IMR-90 (cell line): ENCODE measurements around the gene AGAP2. TPM values are rescaled to one million over a fixed set of nuclear protein-coding genes. Genes with fewer than 3 reads are reported as not detected.

ENCODE experiments used
- ATAC-seq: fragments of 200-7000 bp; cut with Tn5 transposase; 2 replicates; pipeline ENCODE4 v1.9.1; 2020; ENCODE audit warnings: low read depth, mild to moderate bottlenecking, moderate library complexity
- BruUV-seq: library from RNA; stranded (reverse); fragments of 400-500 nt; replicated peaks from 2 replicates; lab custom pipeline; 2021; lab: Mats Ljungman, UMichigan
- CTCF ChIA-PET: fragments of 300-600 bp; formaldehyde crosslinking; extraction: SDS; loops from one replicate; lab custom pipeline; 2021; ENCODE audit warnings: antibody characterized with exemption; lab: Yijun Ruan, JAX
- POLR2A ChIA-PET: fragments of 300-600 bp; sonication (Branson Sonifier 250); formaldehyde crosslinking; loops from one replicate; lab custom pipeline; 2022; ENCODE audit warnings: antibody characterized with exemption; ENCODE audit not compliant: unreplicated experiment; lab: Charles Lee
- DNase-seq: peaks from one replicate; pipeline ENCODE4 v3.0.0; 2013
- H2AFZ ChIP-seq: replicated peaks from 2 replicates; pipeline ENCODE3; 2013; ENCODE audit warnings: low read length, mild to moderate bottlenecking; ENCODE audit not compliant: poor library complexity
- H2AK5ac ChIP-seq: 2 replicates; pipeline ENCODE4 v1.6.1; 2013; ENCODE audit warnings: low read depth, low read length, inconsistent platforms
- H2AK9ac ChIP-seq: replicated peaks from 2 replicates; pipeline ENCODE3; 2013; ENCODE audit warnings: mild to moderate bottlenecking, low read depth, low read length, moderate library complexity; ENCODE audit not compliant: poor library complexity
- H2BK120ac ChIP-seq: 2 replicates; pipeline ENCODE4 v1.6.1; 2013; ENCODE audit warnings: low read depth, low read length, inconsistent platforms
- H2BK15ac ChIP-seq: 3 replicates; pipeline ENCODE4 v1.6.1; 2013; ENCODE audit warnings: low read depth, low read length, inconsistent platforms
- H2BK20ac ChIP-seq: 2 replicates; pipeline ENCODE4 v1.6.1; 2013; ENCODE audit warnings: low read depth, mild to moderate bottlenecking, inconsistent platforms, low read length, moderate library complexity
- H2BK5ac ChIP-seq: 2 replicates; pipeline ENCODE4 v1.6.1; 2013; ENCODE audit warnings: mild to moderate bottlenecking, low read depth, low read length, inconsistent platforms; ENCODE audit not compliant: poor library complexity, severe bottlenecking
- H3K14ac ChIP-seq: replicated peaks from 2 replicates; pipeline ENCODE4 v1.6.1; 2013; ENCODE audit warnings: low read depth, low read length, inconsistent platforms
- H3K18ac ChIP-seq: 2 replicates; pipeline ENCODE4 v1.6.1; 2013; ENCODE audit warnings: low read depth, low read length, control low read depth
- H3K23ac ChIP-seq: 2 replicates; pipeline ENCODE4 v1.6.1; 2013; ENCODE audit warnings: low read depth, low read length, inconsistent platforms
- H3K27ac ChIP-seq: 2 replicates; pipeline ENCODE4 v1.5.1; 2013; ENCODE audit warnings: mild to moderate bottlenecking, control low read depth, low read length; ENCODE audit not compliant: insufficient read depth
- H3K27me3 ChIP-seq: 2 replicates; pipeline ENCODE4 v1.6.1; 2013; ENCODE audit warnings: low read length; ENCODE audit not compliant: control insufficient read depth, insufficient read depth
- H3K36me3 ChIP-seq: 2 replicates; pipeline ENCODE4 v1.6.1; 2013; ENCODE audit warnings: low read length, mixed read lengths; ENCODE audit not compliant: control insufficient read depth, insufficient read depth
- H3K4ac ChIP-seq: 2 replicates; pipeline ENCODE4 v1.6.1; 2013; ENCODE audit warnings: low read depth, low read length, inconsistent platforms
- H3K4me1 ChIP-seq: 2 replicates; pipeline ENCODE4 v1.6.1; 2013; ENCODE audit warnings: low read length, mixed read lengths; ENCODE audit not compliant: control insufficient read depth, insufficient read depth
- H3K4me2 ChIP-seq: 2 replicates; pipeline ENCODE4 v1.6.1; 2013; ENCODE audit warnings: low read depth, mild to moderate bottlenecking, control low read depth, low read length, moderate library complexity
- H3K4me3 ChIP-seq: 2 replicates; pipeline ENCODE4 v1.5.1; 2013; ENCODE audit warnings: low read depth, mild to moderate bottlenecking, control low read depth, low read length, moderate library complexity; ENCODE audit not compliant: insufficient read depth
- H3K56ac ChIP-seq: 2 replicates; pipeline ENCODE4 v1.6.1; 2013; ENCODE audit warnings: low read length, inconsistent platforms; ENCODE audit not compliant: insufficient read depth; ENCODE audit errors: extremely low read depth
- H3K79me1 ChIP-seq, 2 experiments: 2 replicates each; pipeline ENCODE4 v1.6.1; 2013; ENCODE audit warnings: low read length in 2 of 2, inconsistent platforms in 1 of 2, low read depth in 1 of 2
- H3K9ac ChIP-seq: 2 replicates; pipeline ENCODE4 v1.6.1; 2013; ENCODE audit warnings: low read depth, low read length, control low read depth
- H3K9me1 ChIP-seq: 2 replicates; pipeline ENCODE4 v1.6.1; 2013; ENCODE audit warnings: low read length, inconsistent platforms; ENCODE audit not compliant: insufficient read depth
- H3K9me3 ChIP-seq: 2 replicates; pipeline ENCODE4 v1.6.1; 2013; ENCODE audit warnings: low read length; ENCODE audit not compliant: control insufficient read depth, insufficient read depth
- H4K20me1 ChIP-seq: 2 replicates; pipeline ENCODE4 v1.6.1; 2013; ENCODE audit warnings: low read length, inconsistent platforms; ENCODE audit not compliant: insufficient read depth
- H4K5ac ChIP-seq: 2 replicates; pipeline ENCODE4 v1.6.1; 2013; ENCODE audit warnings: mild to moderate bottlenecking, low read depth, low read length, control low read depth
- H4K8ac ChIP-seq, 2 experiments: 2 replicates each; pipeline ENCODE4 v1.6.1; 2013; ENCODE audit warnings: low read depth in 2 of 2, low read length in 2 of 2, control low read depth in 1 of 2, inconsistent platforms in 1 of 2
- H4K91ac ChIP-seq: 2 replicates; pipeline ENCODE4 v1.6.1; 2013; ENCODE audit warnings: low read depth, low read length, inconsistent platforms; ENCODE audit not compliant: insufficient read depth
- FOS ChIP-seq: fragments of 150-350 bp; IDR thresholded peaks from 2 replicates; pipeline ENCODE4 v1.6.1; 2016; ENCODE audit warnings: low read depth, low read length
- RFX5 ChIP-seq: IDR thresholded peaks from 2 replicates; pipeline ENCODE4 v1.8.0; 2012; ENCODE audit warnings: low read depth, mild to moderate bottlenecking, low read length, moderate library complexity
- SMC3 ChIP-seq: fragments of 150-350 bp; IDR thresholded peaks from 2 replicates; pipeline ENCODE4 v1.6.1; 2016; ENCODE audit warnings: low read depth, mild to moderate bottlenecking, antibody characterized with exemption, low read length, moderate library complexity
- WGBS, 2 experiments: methylation state at CpG; one replicate each; pipeline versions ENCODE4 v1.1.5 to v1.1.7; 2013; ENCODE audit warnings: missing lambda C conversion rate in 2 of 2; ENCODE audit not compliant: insufficient read length in 1 of 2; ENCODE audit errors: extremely low coverage in 2 of 2; 5-methylcytosine and 5-hydroxymethylcytosine counted together
- dilution Hi-C: fragments of 300-500 bp; cut with HindIII; formaldehyde crosslinking; loops from one replicate; pipeline ENCODE4 v1.14.3; 2018; ENCODE audit warnings: low sequenced_read_pairs; ENCODE audit not compliant: unreplicated experiment
- in situ Hi-C: fragments of 300-500 bp; cut with MboI; formaldehyde crosslinking; loops from 3 replicates; pipeline ENCODE4 v1.14.3; 2019; ENCODE audit warnings: low sequenced_read_pairs, inconsistent platforms, mixed read lengths
- intact Hi-C: fragments of 100-400 bp; cut with micrococcal nuclease; formaldehyde crosslinking; loops from 2 replicates; pipeline ENCODE4 v1.10.0; 2022
- polyA plus RNA-seq, 3 experiments: library from polyadenylated mRNA; depleted of rRNA; stranded (reverse); fragments of >200 nt; gene quantifications; 2 replicates each; pipeline ENCODE4 v1.2.3, GENCODE V29; 2012; ENCODE audit warnings: low replicate concordance in 1 of 3
- total RNA-seq: library from RNA; depleted of rRNA; stranded (reverse); fragments of >200 nt; gene quantifications from 2 replicates; pipeline ENCODE4 v1.2.3, GENCODE V29; 2012
- TF ChIP-seq, protein P1 (sequence below): conservative IDR thresholded peaks from 2 replicates; pipeline ENCODE4 v1.5.1; 2012; ENCODE audit warnings: mild to moderate bottlenecking, low read depth, low read length, improper control_type of control experiment

AGAP2 gene
- total and polyA plus RNA-seq, 2 of the 4 experiments (the other 2 are of a cell fraction): 0.03 to 0.18 TPM

DNA sequence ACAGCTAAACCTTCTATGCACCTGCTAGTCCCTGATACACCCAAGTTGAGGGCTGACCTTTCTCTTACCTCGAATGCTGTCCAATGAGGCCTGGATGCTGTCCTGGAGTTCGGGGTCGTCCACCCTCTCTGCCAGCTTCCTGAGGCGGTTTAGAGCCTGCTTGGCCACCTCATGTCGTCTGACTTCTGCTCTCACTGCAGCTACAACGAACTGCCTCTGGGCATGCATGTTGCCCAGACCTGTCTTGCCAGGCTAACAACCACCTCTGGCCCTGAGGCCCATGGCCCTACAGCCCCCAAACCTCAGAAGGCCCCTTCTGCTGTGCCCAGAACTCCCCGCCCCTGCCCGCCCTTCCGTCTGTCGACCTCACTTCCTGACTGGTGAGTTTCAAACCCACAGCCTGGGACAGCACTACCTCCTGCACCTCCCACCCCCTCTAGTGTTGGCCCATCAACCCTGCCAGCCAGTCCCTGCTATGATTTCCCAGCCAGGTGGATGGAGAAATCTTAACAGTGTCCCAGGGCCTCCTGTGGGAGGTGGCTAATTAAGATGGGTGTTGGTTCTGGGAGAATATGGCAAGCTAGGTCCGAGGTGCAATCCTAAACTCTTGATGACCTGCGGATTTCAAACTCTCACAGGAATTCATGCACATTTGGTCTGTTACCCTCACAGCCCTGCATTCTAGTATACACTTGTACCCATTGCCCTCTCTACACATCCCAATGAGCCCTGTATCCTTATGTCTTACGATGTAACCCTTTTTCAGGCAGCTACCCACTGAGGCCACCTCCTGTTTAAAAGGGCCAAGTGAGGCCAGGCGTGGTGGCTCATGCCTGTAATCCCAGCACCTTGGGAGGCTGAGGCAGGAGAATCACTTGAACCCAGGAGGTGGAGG is 3.5 kb upstream of the AGAP2 start:
- H2BK120ac ChIP-seq: no peak overlapping the region
- in situ Hi-C loops: no loop called here

More for the DNA sequence above, 3.5 kb upstream of the AGAP2 start:
- H3K4me2 ChIP-seq: no peak overlapping the region
- no peak overlapping the region for H3K9ac ChIP-seq
- H3K79me1 ChIP-seq: peaks cover 13 to 21% of the 10 kb centered on the region in 2 experiments; a peak in 3 of 4 replicates
- ATAC-seq: no peak
- no peaks in the 10 kb centered on the region for H4K20me1 ChIP-seq
- H2AK9ac ChIP-seq: no peak overlapping the region
- H3K56ac ChIP-seq: no peak overlapping the region
- dilution Hi-C loops: no loop called here
- peaks cover 2% of the 10 kb centered on the region; the same call in 1 of the 2 replicates for H3K9me3 ChIP-seq
- H3K14ac ChIP-seq: no peak overlapping the region
- H3K18ac ChIP-seq: no peak overlapping the region
- CTCF ChIA-PET: no interaction called here
- no peak overlapping the region for H2BK20ac ChIP-seq
- peaks cover 6% of the 10 kb centered on the region for H3K4me1 ChIP-seq
- BruUV-seq: no TSS peak
- peaks cover 48% of the 10 kb centered on the region for H3K27me3 ChIP-seq
- peaks cover 6% of the 10 kb centered on the region for H3K9me1 ChIP-seq
- H3K4ac ChIP-seq: no peak overlapping the region
- DNase-seq: no peak
- no peak overlapping the region for H4K8ac ChIP-seq
- no peak overlapping the region for H3K4me3 ChIP-seq
- no peak overlapping the region for H2AK5ac ChIP-seq
- POLR2A ChIA-PET: no interaction called here
- H2AFZ ChIP-seq: no peak overlapping the region
- H2BK5ac ChIP-seq: no peak overlapping the region
- WGBS, 2 experiments: 27% methylated on average over 7 of the region's 14 CpGs; no CpG with 5 or more reads in 1 of the 2 experiments
- H2BK15ac ChIP-seq: no peak overlapping the region
- H4K5ac ChIP-seq: no peak overlapping the region
- no peak overlapping the region for H4K91ac ChIP-seq
- peaks cover 6% of the 10 kb centered on the region for H3K36me3 ChIP-seq
- H3K27ac ChIP-seq: no peak overlapping the region
- intact Hi-C loops: no loop called here
- TF ChIP-seq FOS: no peak
- no peak for TF ChIP-seq SMC3
- TF ChIP-seq RFX5: no peak
- TF ChIP-seq, protein P1, sequence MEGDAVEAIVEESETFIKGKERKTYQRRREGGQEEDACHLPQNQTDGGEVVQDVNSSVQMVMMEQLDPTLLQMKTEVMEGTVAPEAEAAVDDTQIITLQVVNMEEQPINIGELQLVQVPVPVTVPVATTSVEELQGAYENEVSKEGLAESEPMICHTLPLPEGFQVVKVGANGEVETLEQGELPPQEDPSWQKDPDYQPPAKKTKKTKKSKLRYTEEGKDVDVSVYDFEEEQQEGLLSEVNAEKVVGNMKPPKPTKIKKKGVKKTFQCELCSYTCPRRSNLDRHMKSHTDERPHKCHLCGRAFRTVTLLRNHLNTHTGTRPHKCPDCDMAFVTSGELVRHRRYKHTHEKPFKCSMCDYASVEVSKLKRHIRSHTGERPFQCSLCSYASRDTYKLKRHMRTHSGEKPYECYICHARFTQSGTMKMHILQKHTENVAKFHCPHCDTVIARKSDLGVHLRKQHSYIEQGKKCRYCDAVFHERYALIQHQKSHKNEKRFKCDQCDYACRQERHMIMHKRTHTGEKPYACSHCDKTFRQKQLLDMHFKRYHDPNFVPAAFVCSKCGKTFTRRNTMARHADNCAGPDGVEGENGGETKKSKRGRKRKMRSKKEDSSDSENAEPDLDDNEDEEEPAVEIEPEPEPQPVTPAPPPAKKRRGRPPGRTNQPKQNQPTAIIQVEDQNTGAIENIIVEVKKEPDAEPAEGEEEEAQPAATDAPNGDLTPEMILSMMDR: 0 out of 2 replicates have a peak, but pooled peaks have one; percentile 2
- no peak overlapping the region for H3K23ac ChIP-seq
